Measurements from ENCODE around the gene NSL1.

NSL1 gene

GRCh38 chr1:212691561-212692071 is 100.0 kb downstream of the NSL1 start:
- DNase-seq (ENCODE audit: low read depth in 1 of 2, low spot score in 1 of 2) = no peak
- in situ Hi-C loops (cut with HindIII; ENCODE audit: low pct_unique_long_range_greater_than_20kb, low sequenced_read_pairs) = no loop called here
- TF ChIP-seq JUND (IDR thresholded peaks at IDR 0.05; ENCODE audit: low read depth) = no peak

- no peak for DNase-seq (ENCODE audit: low read depth in 1 of 2, low spot score in 1 of 2)
- no peak for TF ChIP-seq JUND (IDR thresholded peaks at IDR 0.05; ENCODE audit: low read depth)
- in situ Hi-C loops (cut with HindIII; ENCODE audit: low pct_unique_long_range_greater_than_20kb, low sequenced_read_pairs) = no loop called here
Measured at GRCh38 chr1:212690816-212691403, 100.7 kb downstream of the NSL1 start.

- in situ Hi-C loops (cut with HindIII; ENCODE audit: low pct_unique_long_range_greater_than_20kb, low sequenced_read_pairs) = no loop called here
- no peak for TF ChIP-seq JUND (IDR thresholded peaks at IDR 0.05; ENCODE audit: low read depth)
- no peak for DNase-seq (ENCODE audit: low read depth in 1 of 2, low spot score in 1 of 2)
Measured at GRCh38 chr1:212689758-212690529, 101.6 kb downstream of the NSL1 start.

DNA sequence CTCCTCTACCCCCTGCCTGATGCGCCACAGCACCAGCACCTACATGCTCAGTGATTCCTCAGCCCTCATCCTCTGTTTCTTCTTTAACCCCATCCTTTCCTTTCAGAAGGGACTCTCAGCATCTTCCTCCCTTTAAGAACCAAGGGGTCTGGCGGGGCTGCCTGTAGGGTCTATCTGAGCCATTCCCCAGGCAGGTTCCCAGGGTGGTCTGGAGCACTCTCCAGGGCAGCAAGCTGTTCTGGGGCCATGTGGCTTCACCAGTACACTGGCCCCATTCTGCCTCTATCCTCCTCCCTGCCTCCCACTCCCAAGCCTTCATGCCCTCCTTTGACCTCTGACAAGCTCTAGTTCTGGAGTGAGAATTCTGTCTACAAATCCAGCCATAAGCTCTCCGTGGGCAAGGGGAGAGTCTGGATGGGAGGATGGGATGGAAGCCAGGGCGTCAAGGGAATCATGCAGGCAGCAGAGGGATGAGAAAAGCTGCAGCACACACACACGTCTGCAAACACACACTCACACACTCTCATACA is 102.3 kb downstream of the NSL1 start:
- TF ChIP-seq JUND (IDR thresholded peaks at IDR 0.05; ENCODE audit: low read depth) = no peak
- DNase-seq (ENCODE audit: low read depth in 1 of 2, low spot score in 1 of 2) = no peak
- in situ Hi-C loops (cut with HindIII; ENCODE audit: low pct_unique_long_range_greater_than_20kb, low sequenced_read_pairs) = no loop called here

DNA sequence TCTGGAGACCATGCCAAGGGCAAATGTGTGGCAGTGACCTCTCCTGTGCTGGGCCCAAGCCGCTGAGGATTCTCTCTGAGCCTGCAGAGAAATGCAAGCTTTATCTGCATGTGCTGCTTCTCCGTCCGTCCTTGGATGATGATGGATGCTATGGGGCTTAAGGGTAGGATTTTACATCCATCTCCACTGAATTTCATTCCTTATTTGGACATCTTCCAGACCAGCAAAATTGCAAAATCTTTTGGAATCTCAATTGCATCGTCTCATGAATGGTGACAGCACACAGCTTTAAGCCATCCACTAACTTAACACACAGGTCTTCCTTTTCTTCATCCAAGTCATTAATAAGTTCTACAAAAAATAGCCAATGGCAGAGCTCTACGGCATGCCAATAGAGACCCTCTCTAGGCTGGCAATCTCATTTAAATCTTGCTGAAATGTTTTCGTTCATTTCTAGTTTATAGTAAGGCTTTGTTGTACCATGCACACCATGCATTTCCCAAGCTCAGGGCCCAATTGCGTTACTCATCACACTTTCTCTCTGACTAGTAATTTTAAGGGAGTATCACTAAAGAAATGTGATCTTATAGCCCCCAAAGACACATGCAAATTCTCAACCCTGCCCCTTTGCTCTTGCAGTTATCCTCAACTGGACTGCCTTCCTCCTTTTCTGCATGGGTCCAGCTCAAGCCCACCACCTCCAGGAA is 103.1 kb downstream of the NSL1 start:
- DNase-seq (ENCODE audit: low read depth in 1 of 2, low spot score in 1 of 2) = no peak
- in situ Hi-C loops (cut with HindIII; ENCODE audit: low pct_unique_long_range_greater_than_20kb, low sequenced_read_pairs) = no loop called here
- TF ChIP-seq JUND (IDR thresholded peaks at IDR 0.05; ENCODE audit: low read depth) = no peak

GRCh38 chr1:212687811-212688210 is 103.8 kb downstream of the NSL1 start:
- in situ Hi-C loops (cut with HindIII; ENCODE audit: low pct_unique_long_range_greater_than_20kb, low sequenced_read_pairs) = no loop called here
- DNase-seq (ENCODE audit: low read depth in 1 of 2, low spot score in 1 of 2) = no peak
- TF ChIP-seq JUND (IDR thresholded peaks at IDR 0.05; ENCODE audit: low read depth) = no peak

- DNase-seq (ENCODE audit: low read depth in 1 of 2, low spot score in 1 of 2) = no peak
- no peak for TF ChIP-seq JUND (IDR thresholded peaks at IDR 0.05; ENCODE audit: low read depth)
- in situ Hi-C loops (cut with HindIII; ENCODE audit: low pct_unique_long_range_greater_than_20kb, low sequenced_read_pairs) = no loop called here
Measured at GRCh38 chr1:212686591-212686990, 105.0 kb downstream of the NSL1 start.

GRCh38 chr1:212686069-212686468 is 105.5 kb downstream of the NSL1 start:
- no peak for TF ChIP-seq JUND (IDR thresholded peaks at IDR 0.05; ENCODE audit: low read depth)
- no peak for DNase-seq (ENCODE audit: low read depth in 1 of 2, low spot score in 1 of 2)
- in situ Hi-C loops (cut with HindIII; ENCODE audit: low pct_unique_long_range_greater_than_20kb, low sequenced_read_pairs) = no loop called here

DNA sequence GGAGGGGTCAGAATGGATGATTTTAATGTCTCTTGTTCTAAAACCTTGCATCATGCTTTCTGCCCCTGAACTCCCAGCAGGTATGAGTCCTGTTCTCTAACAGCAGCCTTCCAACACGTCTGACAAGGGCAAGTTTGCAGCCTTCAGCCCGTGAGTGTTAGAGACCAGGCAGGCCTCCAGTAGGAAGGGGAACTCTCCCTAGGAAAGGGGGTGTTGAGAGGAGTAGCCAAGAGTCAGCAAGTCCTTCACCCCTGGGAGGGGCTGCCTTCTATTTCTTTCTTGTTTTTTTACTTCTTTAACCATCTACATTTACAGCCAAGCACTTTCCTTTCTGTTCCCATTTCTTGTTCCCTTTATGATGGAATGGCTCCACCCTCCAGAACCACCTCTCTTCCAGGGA is 106.1 kb downstream of the NSL1 start:
- TF ChIP-seq JUND (IDR thresholded peaks at IDR 0.05; ENCODE audit: low read depth) = no peak
- in situ Hi-C loops (cut with HindIII; ENCODE audit: low pct_unique_long_range_greater_than_20kb, low sequenced_read_pairs) = no loop called here
- no peak for DNase-seq (ENCODE audit: low read depth in 1 of 2, low spot score in 1 of 2)

GRCh38 chr1:212684521-212685090 is 107.0 kb downstream of the NSL1 start:
- DNase-seq (ENCODE audit: low read depth in 1 of 2, low spot score in 1 of 2) = no peak
- in situ Hi-C loops (cut with HindIII; ENCODE audit: low pct_unique_long_range_greater_than_20kb, low sequenced_read_pairs) = no loop called here
- no peak for TF ChIP-seq JUND (IDR thresholded peaks at IDR 0.05; ENCODE audit: low read depth)

GRCh38 chr1:212684076-212684475 is 107.5 kb downstream of the NSL1 start:
- DNase-seq (ENCODE audit: low read depth in 1 of 2, low spot score in 1 of 2) = no peak
- in situ Hi-C loops (cut with HindIII; ENCODE audit: low pct_unique_long_range_greater_than_20kb, low sequenced_read_pairs) = no loop called here
- TF ChIP-seq JUND (IDR thresholded peaks at IDR 0.05; ENCODE audit: low read depth) = no peak

DNA sequence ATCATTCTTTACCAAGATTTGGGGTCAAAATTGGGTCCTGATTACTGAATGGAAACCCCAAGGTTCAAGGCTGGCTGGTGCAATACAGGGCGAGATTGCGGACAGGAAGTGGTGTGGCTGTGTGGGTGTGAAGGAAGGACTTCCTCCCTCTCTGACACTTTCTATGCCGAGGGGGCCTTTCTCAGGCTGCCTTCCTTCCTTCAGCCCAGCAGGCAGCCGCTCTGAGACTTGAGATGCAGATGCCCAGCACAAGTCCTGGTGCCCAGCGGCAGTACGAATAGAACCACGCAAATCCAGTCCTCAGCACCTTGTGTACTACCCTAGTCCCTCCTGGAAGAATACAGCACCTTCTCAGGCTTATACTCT is 108.2 kb downstream of the NSL1 start:
- TF ChIP-seq JUND (IDR thresholded peaks at IDR 0.05; ENCODE audit: low read depth) = no peak
- no peak for DNase-seq (ENCODE audit: low read depth in 1 of 2, low spot score in 1 of 2)
- in situ Hi-C loops (cut with HindIII; ENCODE audit: low pct_unique_long_range_greater_than_20kb, low sequenced_read_pairs) = no loop called here
